ENCODE results near the gene ADGRL3. TPM values are rescaled to one million over a fixed set of nuclear protein-coding genes. Genes with fewer than 3 reads are reported as not detected.
"Not testable (repeated sequence)": the region's sequence is repeated elsewhere in the genome, so short reads cannot be mapped to it uniquely, and the experiment has no call there.

ADGRL3 gene
- total RNA-seq, 1 donor from 2014 or later = 0.08 TPM

- no peak for DNase-seq (ENCODE audit: low read depth)
These were observed 540.8 kb downstream of the ADGRL3 start for GRCh38 chr4:61740886-61741285.

- peak; percentile 2 for DNase-seq (ENCODE audit: low read depth)
These were observed 541.4 kb downstream of the ADGRL3 start for GRCh38 chr4:61741327-61742096.

GRCh38 chr4:61750810-61751209, 550.7 kb downstream of the ADGRL3 start:
- no peak for DNase-seq (ENCODE audit: low read depth)

GRCh38 chr4:61752617-61753016, 552.5 kb downstream of the ADGRL3 start:
- no peak for DNase-seq (ENCODE audit: low read depth)

GRCh38 chr4:61753739-61754138, 553.6 kb downstream of the ADGRL3 start:
- no peak for DNase-seq (ENCODE audit: low read depth)

- not testable (repeated sequence) for DNase-seq (ENCODE audit: low read depth)
These were observed 556.8 kb downstream of the ADGRL3 start for GRCh38 chr4:61756937-61757336.

- not testable (repeated sequence) for DNase-seq (ENCODE audit: low read depth)
These were observed 557.9 kb downstream of the ADGRL3 start for GRCh38 chr4:61757983-61758382.

GRCh38 chr4:61758596-61758995, 558.5 kb downstream of the ADGRL3 start:
- not testable (repeated sequence) for DNase-seq (ENCODE audit: low read depth)

GRCh38 chr4:61759245-61759644, 559.1 kb downstream of the ADGRL3 start:
- DNase-seq (ENCODE audit: low read depth) = not testable (repeated sequence)

- DNase-seq (ENCODE audit: low read depth) = not testable (repeated sequence)
These were observed 559.8 kb downstream of the ADGRL3 start for GRCh38 chr4:61759885-61760284.

- DNase-seq (ENCODE audit: low read depth) = no peak
These were observed 560.7 kb downstream of the ADGRL3 start for GRCh38 chr4:61760820-61761219.

- no peak for DNase-seq (ENCODE audit: low read depth)
These were observed 562.8 kb downstream of the ADGRL3 start for GRCh38 chr4:61762722-61763627.

- no peak for DNase-seq (ENCODE audit: low read depth)
These were observed 563.6 kb downstream of the ADGRL3 start for GRCh38 chr4:61763682-61764081.

GRCh38 chr4:61764090-61764489, 564.0 kb downstream of the ADGRL3 start:
- DNase-seq (ENCODE audit: low read depth) = not testable (repeated sequence)

GRCh38 chr4:61769444-61770167, 569.5 kb downstream of the ADGRL3 start:
- DNase-seq (ENCODE audit: low read depth) = not testable (repeated sequence)

GRCh38 chr4:61770456-61770855, 570.3 kb downstream of the ADGRL3 start:
- DNase-seq (ENCODE audit: low read depth) = no peak

- DNase-seq (ENCODE audit: low read depth) = no peak
These were observed 570.9 kb downstream of the ADGRL3 start for GRCh38 chr4:61771056-61771455.

GRCh38 chr4:61772126-61772525, 572.0 kb downstream of the ADGRL3 start:
- no peak for DNase-seq (ENCODE audit: low read depth)

GRCh38 chr4:61773655-61774245, 573.6 kb downstream of the ADGRL3 start:
- no peak for DNase-seq (ENCODE audit: low read depth)

GRCh38 chr4:61782133-61782532, 582.0 kb downstream of the ADGRL3 start:
- no peak for DNase-seq (ENCODE audit: low read depth)

- DNase-seq (ENCODE audit: low read depth) = no peak
These were observed 582.9 kb downstream of the ADGRL3 start for GRCh38 chr4:61783050-61783449.
